TTC549 (cell line): ENCODE results near the gene CLC.
"Not testable (repeated sequence)": the region's sequence is repeated elsewhere in the genome, so short reads cannot be mapped to it uniquely, and the experiment has no call there.

Experiments used
- FAIRE-seq: peaks from 2 replicates; lab custom pipeline; 2012; peaks lifted over from hg19 to GRCh38; lab: Jason Lieb, UNC

The CLC gene

GRCh38 chr19:39737891-39738290 lies at the start of gene CLC:
TSS of gene CLC (minus strand) at chr19:39738029. CDS start at chr19:39737952, 77 bp downstream.
- FAIRE-seq: no peak

DNA sequence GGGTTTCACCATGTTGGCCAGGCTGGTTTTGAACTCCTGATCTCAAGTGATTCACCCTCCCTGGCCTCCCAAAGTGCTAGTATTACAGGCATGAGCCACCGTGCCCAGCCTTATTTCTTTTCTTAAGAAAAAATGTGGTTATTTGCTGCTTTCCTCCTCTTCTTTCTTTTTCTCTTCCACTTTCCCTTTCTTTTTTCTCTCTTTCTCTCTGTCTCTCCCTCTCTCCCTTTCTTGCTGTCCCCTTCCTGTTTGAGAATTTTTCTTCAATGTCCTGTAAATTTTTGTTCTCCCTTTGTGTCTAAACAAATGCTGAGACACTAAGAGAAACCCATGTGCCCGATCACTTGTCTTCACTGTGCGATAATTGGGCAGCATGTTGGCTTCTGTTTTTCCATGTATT lies 43.1 kb upstream of the CLC start:
- FAIRE-seq: no peak

DNA sequence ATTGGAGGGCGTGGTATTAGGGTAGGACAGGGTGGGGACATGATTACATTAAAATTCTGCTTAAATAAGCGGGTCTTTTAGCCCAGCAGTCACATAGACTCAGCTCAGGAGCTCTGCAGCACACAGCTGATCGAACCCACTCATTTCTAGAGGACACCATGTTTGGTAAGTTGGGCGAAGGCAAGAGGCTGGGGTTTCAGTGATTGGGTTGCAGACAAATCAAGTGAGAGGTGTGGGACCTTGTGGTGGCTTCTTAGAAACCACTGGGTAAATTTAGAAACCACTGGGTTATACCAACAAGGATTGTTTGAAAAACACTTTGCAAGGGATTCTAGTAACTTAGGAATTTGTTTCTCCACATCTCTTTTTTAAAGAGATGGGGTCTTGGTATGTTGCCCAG lies 40.9 kb upstream of the CLC start, which contains the start of gene LEUTX:
Gene LEUTX (plus strand): TSS at position 92 of the 400 bp plus-strand sequence. CDS start 67 bp downstream, at position 159.
- FAIRE-seq: no peak

DNA sequence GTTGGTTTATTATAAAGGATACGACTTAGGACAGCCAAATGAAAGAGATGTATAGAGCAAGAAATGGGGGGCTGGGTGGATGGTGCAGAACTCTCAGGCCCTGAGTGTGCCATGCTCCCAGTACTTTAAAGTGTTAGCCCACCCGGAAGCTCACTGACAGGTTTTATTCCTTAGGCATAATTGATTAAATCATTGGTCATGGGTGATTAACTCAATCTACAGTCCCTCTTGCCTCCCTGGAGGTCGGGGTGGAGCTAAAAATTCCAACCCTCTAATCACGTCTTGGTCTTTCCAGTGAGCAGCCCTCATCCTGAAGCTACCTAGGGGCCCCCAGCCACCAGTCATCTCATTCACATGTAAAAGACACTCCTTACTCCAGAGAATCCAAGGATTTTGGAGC lies 31.0 kb upstream of the CLC start:
- no peak for FAIRE-seq

- FAIRE-seq: no peak
Measured at GRCh38 chr19:39768334-39768733, 30.5 kb upstream of the CLC start.

DNA sequence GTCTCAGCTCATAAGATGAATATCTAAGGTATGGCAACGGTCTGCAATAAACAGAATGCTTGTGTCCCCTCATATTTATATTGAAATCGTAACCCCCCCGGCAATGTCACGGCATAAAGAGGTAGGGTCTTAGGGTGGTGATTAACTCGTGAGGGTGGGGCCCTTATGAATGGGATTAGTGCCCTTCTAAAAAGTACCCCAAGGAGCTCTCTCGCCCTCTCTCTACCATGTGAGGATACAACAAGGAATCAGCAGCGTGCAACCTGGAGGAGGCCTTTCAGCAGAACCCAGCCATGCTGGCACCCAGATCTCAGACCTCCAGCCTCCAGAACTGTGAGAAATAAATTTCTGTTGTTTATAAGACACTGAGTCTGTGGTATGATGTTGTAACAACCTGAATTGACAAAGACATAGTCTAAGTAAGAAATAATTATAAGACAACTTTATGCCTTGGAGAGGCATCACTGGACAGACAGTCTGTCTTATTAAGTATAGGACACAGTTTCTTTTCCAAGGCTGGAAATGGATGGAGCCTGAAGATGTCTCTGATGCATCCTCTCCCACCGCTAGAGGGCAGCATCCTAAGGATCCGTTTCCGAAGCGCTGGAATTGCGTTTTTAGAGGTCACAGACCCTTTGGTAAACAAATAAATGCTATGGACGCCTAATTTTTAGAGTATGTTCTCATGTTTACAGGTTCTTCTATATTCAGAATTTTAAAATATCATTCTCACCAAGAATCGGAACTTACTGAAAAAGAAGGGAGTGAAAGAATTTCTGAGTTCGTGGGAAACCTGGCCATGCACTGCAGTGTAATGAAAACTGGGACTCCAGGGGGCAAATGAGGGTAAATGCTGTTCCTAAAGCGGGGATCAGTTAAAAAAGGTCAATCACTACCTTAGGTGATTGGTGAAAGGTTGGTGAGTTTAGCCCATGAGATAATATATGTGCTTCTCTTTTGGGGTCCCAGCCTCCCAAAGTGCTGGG lies 27.6 kb upstream of the CLC start:
- no peak for FAIRE-seq

- FAIRE-seq: not testable (repeated sequence)
Measured at GRCh38 chr19:39761851-39762250, 24.0 kb upstream of the CLC start.

- FAIRE-seq: no peak
Measured at GRCh38 chr19:39759457-39760184, 21.8 kb upstream of the CLC start.

- FAIRE-seq: no peak
Measured at GRCh38 chr19:39754971-39755370, 17.1 kb upstream of the CLC start.

DNA sequence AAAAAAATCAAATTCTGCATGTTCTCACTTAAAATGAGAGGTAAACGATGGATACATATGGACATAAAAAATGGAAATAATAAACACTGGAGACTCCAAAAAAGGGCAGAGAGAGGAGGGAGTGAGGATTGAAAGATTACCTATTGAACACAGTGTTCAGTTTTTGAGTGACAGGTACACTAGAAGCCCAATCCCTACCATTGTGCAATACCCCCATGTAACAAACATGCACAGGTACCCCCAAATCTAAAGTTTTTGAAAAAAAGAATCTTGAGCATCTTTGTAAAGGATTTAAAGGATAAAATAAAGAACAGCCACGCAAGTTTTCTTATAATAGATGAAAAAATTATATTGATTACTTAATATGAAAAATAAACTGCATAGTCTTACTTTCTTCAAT lies 16.7 kb upstream of the CLC start:
- FAIRE-seq: no peak

DNA sequence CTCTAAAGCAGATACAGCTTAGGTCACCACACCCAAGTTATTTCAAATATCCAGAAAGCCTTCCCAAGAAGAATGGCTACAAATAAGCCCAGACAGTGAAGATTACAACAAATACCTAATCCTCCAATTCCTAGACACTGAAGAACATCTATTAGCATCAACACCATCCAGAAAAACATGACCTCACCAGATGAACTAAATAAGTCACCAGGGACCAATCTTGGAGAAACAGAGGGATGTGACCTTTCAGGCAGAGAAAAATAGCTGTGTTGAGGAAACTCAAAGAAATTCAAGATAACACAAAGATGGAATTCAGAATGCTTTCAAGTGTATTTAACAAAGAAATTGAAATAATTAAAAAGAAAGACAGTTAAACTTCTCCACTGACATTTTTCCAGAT lies 15.0 kb upstream of the CLC start:
- no peak for FAIRE-seq

DNA sequence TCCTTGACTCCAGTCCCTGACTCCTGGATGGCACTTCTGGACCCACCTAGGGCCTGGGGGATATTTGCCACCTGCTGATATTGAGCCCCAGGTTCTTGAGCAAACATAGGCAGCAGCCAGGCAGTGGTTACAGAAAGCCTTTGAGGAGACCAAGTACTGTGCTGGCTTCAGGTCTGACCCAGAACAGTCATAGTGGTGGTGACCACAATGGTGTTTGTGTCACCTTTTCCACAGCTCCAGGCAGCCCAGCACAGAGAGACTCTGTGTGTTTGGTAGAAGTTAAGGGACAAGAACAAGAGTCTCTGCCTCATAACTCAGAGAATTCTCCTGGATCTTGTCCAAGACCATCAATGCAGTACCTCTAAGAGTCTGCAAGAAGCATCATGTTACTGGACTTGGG lies 14.6 kb upstream of the CLC start:
- no peak for FAIRE-seq

- FAIRE-seq: no peak
Measured at GRCh38 chr19:39749981-39750380, 12.2 kb upstream of the CLC start.

GRCh38 chr19:39746836-39747529 lies 9.2 kb upstream of the CLC start:
- FAIRE-seq: no peak

- no peak for FAIRE-seq
Measured at GRCh38 chr19:39745643-39746042, 7.8 kb upstream of the CLC start.

DNA sequence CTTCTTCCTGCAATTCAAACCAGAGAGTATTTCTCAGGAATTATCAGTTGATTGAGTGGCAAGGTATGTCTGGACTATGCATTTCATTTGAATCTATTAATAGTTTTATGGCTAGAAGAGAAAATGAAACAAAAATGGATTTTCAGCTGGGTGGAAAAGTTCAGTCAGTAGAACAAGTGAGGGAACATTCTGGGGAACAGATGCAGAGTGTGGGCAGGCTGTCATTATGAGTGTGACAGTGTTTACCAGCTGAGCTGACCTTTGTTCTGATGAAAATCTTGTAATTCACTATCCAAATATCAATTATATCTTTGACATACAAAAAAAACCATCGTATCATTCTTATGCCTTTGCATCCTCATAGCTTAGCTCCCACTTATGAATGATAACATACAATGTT lies 2.6 kb upstream of the CLC start:
- no peak for FAIRE-seq

- FAIRE-seq: no peak
Measured at GRCh38 chr19:39738814-39739213, 985 bp upstream of the CLC start.

GRCh38 chr19:39737351-39737750 lies 478 bp downstream of the CLC start:
- FAIRE-seq: no peak

GRCh38 chr19:39736088-39736487 lies 1.7 kb downstream of the CLC start:
- no peak for FAIRE-seq

DNA sequence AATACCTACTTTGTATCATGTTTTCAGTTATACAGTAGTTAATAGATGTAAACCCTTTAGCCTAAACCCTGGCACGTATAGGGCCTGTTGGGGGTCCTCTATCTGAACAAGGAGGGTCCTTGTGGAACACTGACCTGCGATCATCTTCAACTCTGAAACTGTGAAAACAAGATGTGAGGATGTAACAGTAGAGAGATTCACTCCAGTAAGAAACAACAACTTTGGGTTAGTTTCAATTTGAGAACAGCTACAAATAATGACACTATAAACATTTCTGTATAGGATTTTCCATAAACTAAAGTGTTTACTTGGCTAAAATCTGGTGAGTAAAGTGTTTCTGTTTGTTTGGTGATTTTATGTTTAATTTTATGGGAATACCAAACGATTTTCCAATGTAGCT lies 2.1 kb downstream of the CLC start:
- no peak for FAIRE-seq

DNA sequence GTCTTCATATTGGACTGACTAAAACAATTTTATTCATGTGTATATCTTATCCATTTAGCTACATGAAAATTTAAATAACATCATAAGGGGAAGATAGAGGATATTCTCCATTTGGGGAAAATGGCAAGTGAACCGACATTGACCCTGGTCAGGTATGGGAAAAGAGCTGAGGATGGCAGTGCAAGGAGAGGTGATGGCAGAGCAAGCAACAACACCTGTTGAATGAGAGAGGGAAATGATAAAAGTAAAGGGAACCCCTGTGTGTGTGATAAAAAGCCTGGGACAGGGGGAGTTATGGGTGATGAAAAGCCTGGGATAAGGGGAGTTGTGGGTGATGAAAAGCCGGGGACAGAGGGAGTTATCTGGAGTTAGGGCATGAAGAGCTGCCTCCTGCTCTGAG lies 4.0 kb downstream of the CLC start:
- FAIRE-seq: no peak

DNA sequence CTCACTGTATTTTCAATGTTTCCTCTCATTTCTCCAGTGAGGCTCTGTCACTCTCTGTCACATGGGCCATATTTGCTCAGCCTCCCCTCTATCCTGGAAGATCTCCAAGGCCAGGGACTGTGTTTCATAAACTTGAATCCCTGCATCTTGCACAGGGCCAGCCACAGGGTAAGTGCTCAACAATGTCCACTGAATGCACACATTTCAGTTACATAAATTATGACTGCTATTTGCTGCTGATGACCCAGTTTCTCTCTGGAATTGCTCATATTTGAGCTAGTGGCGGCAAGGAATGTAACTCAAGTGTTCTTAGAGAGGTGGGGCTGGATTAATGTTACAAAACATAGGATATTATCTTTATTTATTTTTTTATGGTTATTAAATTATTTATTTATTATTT lies 6.1 kb downstream of the CLC start:
- no peak for FAIRE-seq

DNA sequence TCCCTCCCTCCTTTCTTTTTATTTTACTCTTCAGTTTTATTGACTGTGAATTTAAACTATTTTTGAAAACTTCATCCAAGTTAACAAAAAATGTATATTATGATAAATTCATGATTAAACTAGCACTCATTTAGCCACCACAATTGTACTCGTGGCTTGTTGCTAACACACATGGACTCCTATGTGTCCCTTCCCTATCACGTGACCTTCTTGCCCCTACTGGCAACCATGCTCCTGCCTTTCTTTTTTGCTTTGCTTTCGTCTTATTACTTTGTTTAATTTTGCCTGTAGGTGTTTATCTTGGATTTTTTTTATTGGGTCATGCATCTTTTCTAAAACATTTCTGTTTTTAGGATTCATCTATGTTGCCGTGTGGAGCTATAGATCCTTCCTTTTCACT lies 8.2 kb downstream of the CLC start:
- no peak for FAIRE-seq
